ENCODE measurements around the gene LENG1. TPM values are rescaled to one million over a fixed set of nuclear protein-coding genes. Genes with fewer than 3 reads are reported as not detected.

LENG1 gene
- total and polyA plus RNA-seq, 2 experiments from 2014 or later: 6.9 to 10.2 TPM

DNA sequence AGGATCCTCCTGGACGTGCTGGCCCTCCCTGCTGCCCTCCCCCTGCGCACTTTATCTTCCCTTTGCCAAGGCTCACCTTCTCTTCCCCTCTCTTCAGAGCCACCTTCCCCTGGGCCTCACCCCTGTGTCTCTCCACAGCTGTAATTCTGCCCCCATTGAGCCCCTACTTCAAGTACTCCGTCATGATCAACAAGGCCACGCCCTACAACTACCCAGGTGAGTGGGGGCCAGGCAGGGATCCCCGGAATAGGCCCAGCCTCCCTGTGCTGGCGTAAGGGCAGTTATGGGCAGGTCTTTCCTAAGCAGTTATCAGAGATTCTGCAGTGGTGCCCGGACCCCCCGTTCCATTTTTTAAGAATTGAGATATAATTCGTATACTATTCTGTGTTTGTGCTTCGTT lies 53.7 kb downstream of the LENG1 start:
- no peaks in the 10 kb centered on the region for H3K9me3 ChIP-seq (ENCODE audit: low read depth)
- H3K4me1 ChIP-seq (ENCODE audit: insufficient read depth): no peaks in the 10 kb centered on the region
- peaks cover 37% of the 10 kb centered on the region for H3K79me2 ChIP-seq (ENCODE audit: insufficient read depth)
- H3K9me2 ChIP-seq (ENCODE audit: insufficient read depth): no peaks in the 10 kb centered on the region
- 92 to 93% methylated on average over 10 of the region's 10 CpGs for WGBS, 2 experiments (ENCODE audit: low coverage in 1 of 2, low lambda C conversion rate in 2 of 2, missing lambda C conversion rate in 2 of 2)
- no peaks in the 10 kb centered on the region for H4K20me1 ChIP-seq (ENCODE audit: insufficient read depth)
- TF ChIP-seq EZH2 (IDR thresholded peaks at IDR 0.05; ENCODE audit: insufficient read depth, poor library complexity, severe bottlenecking): no peak
- no peak for TF ChIP-seq EZH2phosphoT487 (IDR thresholded peaks at IDR 0.05; ENCODE audit: insufficient read depth, low read depth)
- H3K4me2 ChIP-seq (ENCODE audit: unreplicated experiment): no peak overlapping the region
- H3K27ac ChIP-seq: no peak overlapping the region
- in situ Hi-C loops (cut with MboI): no loop called here
- no peak for DNase-seq
- H3K9ac ChIP-seq: no peak overlapping the region
- H2AFZ ChIP-seq: no peak overlapping the region
- H3K4me3 ChIP-seq: no peak overlapping the region
- H3K27me3 ChIP-seq (replicated peaks; ENCODE audit: insufficient read depth): no peaks in the 10 kb centered on the region
- peaks cover 4% of the 10 kb centered on the region; the same call in 1 of the 2 replicates for H3K36me3 ChIP-seq (ENCODE audit: low read depth)
- no peaks in the 10 kb centered on the region for H3F3A ChIP-seq (ENCODE audit: insufficient read depth)

Other genes with a start within 250 kb of the LENG1 start
- 0.11 TPM in 1 of 2 replicates, not detected in the other for gene CACNG8, start 196.8 kb downstream of the LENG1 start, total RNA-seq (2014; rRNA removed; shearing (Covaris generic))
- gene CACNG8, start 196.8 kb downstream of the LENG1 start, polyA plus RNA-seq (2016; fragmentation: Nextera tagmentation; extraction: Ambion mirVana): not detected in 2 replicates
- not detected in 2 replicates for gene CACNG6, start 168.1 kb downstream of the LENG1 start, total RNA-seq (2014; rRNA removed; shearing (Covaris generic))
- not detected in 2 replicates for gene CACNG6, start 168.1 kb downstream of the LENG1 start, polyA plus RNA-seq (2016; fragmentation: Nextera tagmentation; extraction: Ambion mirVana)
- gene VSTM1, start 95.8 kb downstream of the LENG1 start, total RNA-seq (2014; rRNA removed; shearing (Covaris generic)): not detected in 2 replicates
- gene VSTM1, start 95.8 kb downstream of the LENG1 start, polyA plus RNA-seq (2016; fragmentation: Nextera tagmentation; extraction: Ambion mirVana): not detected in 2 replicates
- not detected in 2 replicates for gene TARM1, start 78.4 kb downstream of the LENG1 start, total RNA-seq (2014; rRNA removed; shearing (Covaris generic))
- gene TARM1, start 78.4 kb downstream of the LENG1 start, polyA plus RNA-seq (2016; fragmentation: Nextera tagmentation; extraction: Ambion mirVana): not detected in 2 replicates
- gene OSCAR, start 58.9 kb downstream of the LENG1 start, total RNA-seq (2014; rRNA removed; shearing (Covaris generic)): 0.54 TPM in 1 of 2 replicates, not detected in the other
- gene OSCAR, start 58.9 kb downstream of the LENG1 start, polyA plus RNA-seq (2016; fragmentation: Nextera tagmentation; extraction: Ambion mirVana): 2.2 and 2.9 TPM in 2 replicates
- 15.1 TPM in 1 of 2 replicates, not detected in the other for gene NDUFA3, start 56.9 kb downstream of the LENG1 start, total RNA-seq (2014; rRNA removed; shearing (Covaris generic))
- gene NDUFA3, start 56.9 kb downstream of the LENG1 start, polyA plus RNA-seq (2016; fragmentation: Nextera tagmentation; extraction: Ambion mirVana): 198 and 210 TPM in 2 replicates
- gene TFPT, start 44.1 kb downstream of the LENG1 start, total RNA-seq (2014; rRNA removed; shearing (Covaris generic)): 11.5 and 23.8 TPM in 2 replicates
- 29.6 and 30.0 TPM in 2 replicates for gene TFPT, start 44.1 kb downstream of the LENG1 start, polyA plus RNA-seq (2016; fragmentation: Nextera tagmentation; extraction: Ambion mirVana)
- gene PRPF31, start 44.0 kb downstream of the LENG1 start, total RNA-seq (2014; rRNA removed; shearing (Covaris generic)): 38.4 and 43.9 TPM in 2 replicates
- gene PRPF31, start 44.0 kb downstream of the LENG1 start, polyA plus RNA-seq (2016; fragmentation: Nextera tagmentation; extraction: Ambion mirVana): 78.6 and 81.8 TPM in 2 replicates
- gene CNOT3, start 22.0 kb downstream of the LENG1 start, total RNA-seq (2014; rRNA removed; shearing (Covaris generic)): 8.9 and 12.6 TPM in 2 replicates
- gene CNOT3, start 22.0 kb downstream of the LENG1 start, polyA plus RNA-seq (2016; fragmentation: Nextera tagmentation; extraction: Ambion mirVana): 16.6 and 19.4 TPM in 2 replicates
- gene TMC4, start 13.4 kb upstream of the LENG1 start, total RNA-seq (2014; rRNA removed; shearing (Covaris generic)): not detected in 2 replicates
- gene TMC4, start 13.4 kb upstream of the LENG1 start, polyA plus RNA-seq (2016; fragmentation: Nextera tagmentation; extraction: Ambion mirVana): 0.18 TPM in 1 of 2 replicates, not detected in the other
- gene MBOAT7, start 29.9 kb upstream of the LENG1 start, total RNA-seq (2014; rRNA removed; shearing (Covaris generic)): 109 and 157 TPM in 2 replicates
- gene MBOAT7, start 29.9 kb upstream of the LENG1 start, polyA plus RNA-seq (2016; fragmentation: Nextera tagmentation; extraction: Ambion mirVana): 133 and 144 TPM in 2 replicates
- gene TSEN34, start 31.6 kb upstream of the LENG1 start, total RNA-seq (2014; rRNA removed; shearing (Covaris generic)): 102 and 105 TPM in 2 replicates
- 90.0 TPM in 2 replicates for gene TSEN34, start 31.6 kb upstream of the LENG1 start, polyA plus RNA-seq (2016; fragmentation: Nextera tagmentation; extraction: Ambion mirVana)
- gene RPS9, start 41.1 kb upstream of the LENG1 start, total RNA-seq (2014; rRNA removed; shearing (Covaris generic)): 1,319 and 1,498 TPM in 2 replicates
- gene RPS9, start 41.1 kb upstream of the LENG1 start, polyA plus RNA-seq (2016; fragmentation: Nextera tagmentation; extraction: Ambion mirVana): 395 and 404 TPM in 2 replicates
- not detected in 2 replicates for gene LILRB3, start 63.3 kb upstream of the LENG1 start, total RNA-seq (2014; rRNA removed; shearing (Covaris generic))
- gene LILRB3, start 63.3 kb upstream of the LENG1 start, polyA plus RNA-seq (2016; fragmentation: Nextera tagmentation; extraction: Ambion mirVana): 0.13 and 0.53 TPM in 2 replicates
- not detected in 2 replicates for gene LILRA6, start 83.1 kb upstream of the LENG1 start, total RNA-seq (2014; rRNA removed; shearing (Covaris generic))
- gene LILRA6, start 83.1 kb upstream of the LENG1 start, polyA plus RNA-seq (2016; fragmentation: Nextera tagmentation; extraction: Ambion mirVana): not detected in 2 replicates
- gene LILRB5, start 97.6 kb upstream of the LENG1 start, total RNA-seq (2014; rRNA removed; shearing (Covaris generic)): not detected in 2 replicates
- gene LILRB5, start 97.6 kb upstream of the LENG1 start, polyA plus RNA-seq (2016; fragmentation: Nextera tagmentation; extraction: Ambion mirVana): not detected in 2 replicates
- not detected in 2 replicates for gene LILRB2, start 121.4 kb upstream of the LENG1 start, total RNA-seq (2014; rRNA removed; shearing (Covaris generic))
- not detected in 2 replicates for gene LILRB2, start 121.4 kb upstream of the LENG1 start, polyA plus RNA-seq (2016; fragmentation: Nextera tagmentation; extraction: Ambion mirVana)
- gene LILRA5, start 153.4 kb upstream of the LENG1 start, total RNA-seq (2014; rRNA removed; shearing (Covaris generic)): not detected in 2 replicates
- gene LILRA5, start 153.4 kb upstream of the LENG1 start, polyA plus RNA-seq (2016; fragmentation: Nextera tagmentation; extraction: Ambion mirVana): not detected in 2 replicates
- not detected in 2 replicates for gene LILRA4, start 179.4 kb upstream of the LENG1 start, total RNA-seq (2014; rRNA removed; shearing (Covaris generic))
- gene LILRA4, start 179.4 kb upstream of the LENG1 start, polyA plus RNA-seq (2016; fragmentation: Nextera tagmentation; extraction: Ambion mirVana): not detected in 2 replicates
- not detected in 2 replicates for gene LAIR1, start 205.2 kb upstream of the LENG1 start, total RNA-seq (2014; rRNA removed; shearing (Covaris generic))
- gene LAIR1, start 205.2 kb upstream of the LENG1 start, polyA plus RNA-seq (2016; fragmentation: Nextera tagmentation; extraction: Ambion mirVana): not detected in 2 replicates

All from GM23248 (cell line).